C4-2B (cell line): Measurements from ENCODE around the gene SH3RF2.

Experiments used
- H3K27ac ChIP-seq: fragments of 450-650 bp; 2 replicates; pipeline ENCODE4 v1.5.1; 2017
- ZFX ChIP-seq: fragments of 450-650 bp; IDR thresholded peaks from 2 replicates; pipeline ENCODE4 v1.6.1; 2017
- TF ChIP-seq, protein P1 (sequence below): fragments of 450-650 bp; conservative IDR thresholded peaks from 2 replicates; pipeline ENCODE4 v1.5.1; 2017; ENCODE audit warnings: mild to moderate bottlenecking

Gene SH3RF2

DNA sequence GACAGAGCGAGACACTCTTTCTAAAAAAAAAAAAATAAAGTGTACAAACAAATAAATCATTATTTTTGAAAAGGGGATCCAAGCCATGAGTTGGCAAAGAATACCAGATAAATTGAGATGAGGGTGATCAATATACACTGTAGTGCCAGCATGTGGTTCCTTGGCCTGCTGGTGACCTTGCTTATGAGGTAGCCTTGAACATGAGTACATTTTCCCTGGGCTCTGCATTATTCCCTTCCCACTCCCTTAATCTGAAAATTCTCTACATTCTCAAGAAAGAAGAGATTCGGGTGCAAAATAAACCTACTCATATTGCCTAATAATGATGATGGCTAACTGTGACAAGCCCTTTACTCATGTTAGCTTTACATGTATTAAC is 33.3 kb downstream of the SH3RF2 start:
- no peak for TF ChIP-seq ZFX
- TF ChIP-seq, protein P1, sequence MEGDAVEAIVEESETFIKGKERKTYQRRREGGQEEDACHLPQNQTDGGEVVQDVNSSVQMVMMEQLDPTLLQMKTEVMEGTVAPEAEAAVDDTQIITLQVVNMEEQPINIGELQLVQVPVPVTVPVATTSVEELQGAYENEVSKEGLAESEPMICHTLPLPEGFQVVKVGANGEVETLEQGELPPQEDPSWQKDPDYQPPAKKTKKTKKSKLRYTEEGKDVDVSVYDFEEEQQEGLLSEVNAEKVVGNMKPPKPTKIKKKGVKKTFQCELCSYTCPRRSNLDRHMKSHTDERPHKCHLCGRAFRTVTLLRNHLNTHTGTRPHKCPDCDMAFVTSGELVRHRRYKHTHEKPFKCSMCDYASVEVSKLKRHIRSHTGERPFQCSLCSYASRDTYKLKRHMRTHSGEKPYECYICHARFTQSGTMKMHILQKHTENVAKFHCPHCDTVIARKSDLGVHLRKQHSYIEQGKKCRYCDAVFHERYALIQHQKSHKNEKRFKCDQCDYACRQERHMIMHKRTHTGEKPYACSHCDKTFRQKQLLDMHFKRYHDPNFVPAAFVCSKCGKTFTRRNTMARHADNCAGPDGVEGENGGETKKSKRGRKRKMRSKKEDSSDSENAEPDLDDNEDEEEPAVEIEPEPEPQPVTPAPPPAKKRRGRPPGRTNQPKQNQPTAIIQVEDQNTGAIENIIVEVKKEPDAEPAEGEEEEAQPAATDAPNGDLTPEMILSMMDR: no peak

DNA sequence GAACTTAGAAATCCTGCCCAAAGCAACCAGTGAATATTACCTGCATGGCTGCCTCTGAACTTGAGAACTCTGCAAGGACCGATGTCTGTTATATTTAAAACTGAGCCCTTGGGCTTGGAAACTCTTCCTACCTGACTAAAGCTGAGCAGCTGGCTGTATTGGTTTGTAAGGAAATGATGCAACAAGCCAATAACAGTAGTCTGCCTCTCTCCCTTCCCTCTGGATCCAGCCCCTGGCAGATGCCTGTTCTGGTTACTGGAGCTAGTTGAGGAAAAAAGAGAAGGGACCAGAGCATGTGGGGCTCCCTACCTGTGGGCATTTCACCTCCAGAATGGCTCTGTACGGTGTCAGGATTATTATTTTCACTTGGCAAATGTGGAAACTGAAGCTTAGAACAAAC is 34.7 kb downstream of the SH3RF2 start:
- no peak overlapping the region for H3K27ac ChIP-seq
- TF ChIP-seq, protein P1: no peak
- no peak for TF ChIP-seq ZFX

More for the DNA sequence above, 33.3 kb downstream of the SH3RF2 start:
- H3K27ac ChIP-seq: no peak overlapping the region

DNA sequence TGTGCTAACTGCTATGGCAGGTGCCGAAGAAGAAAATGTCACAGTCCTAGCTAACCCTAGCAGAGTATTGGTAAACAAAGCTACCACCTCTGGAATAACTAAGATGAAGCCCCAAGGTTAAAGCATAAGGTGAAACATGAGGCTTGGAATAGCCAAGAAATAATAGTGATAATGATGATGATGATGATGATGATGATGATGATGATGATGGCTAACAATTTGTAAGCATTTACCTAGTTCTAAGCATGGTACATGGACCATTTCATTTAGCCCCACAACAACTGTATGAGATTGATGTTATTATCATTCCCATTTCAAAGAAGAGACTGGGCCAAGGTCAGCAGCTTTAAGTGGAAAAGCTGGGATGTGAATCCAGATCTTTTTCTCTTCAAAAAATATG is 35.3 kb downstream of the SH3RF2 start:
- no peak overlapping the region for H3K27ac ChIP-seq
- no peak for TF ChIP-seq ZFX
- TF ChIP-seq, protein P1: no peak

- TF ChIP-seq, protein P1: no peak
- TF ChIP-seq ZFX: no peak
- no peak overlapping the region for H3K27ac ChIP-seq
These were observed 38.6 kb downstream of the SH3RF2 start for GRCh38 chr5:145975001-145975360.

DNA sequence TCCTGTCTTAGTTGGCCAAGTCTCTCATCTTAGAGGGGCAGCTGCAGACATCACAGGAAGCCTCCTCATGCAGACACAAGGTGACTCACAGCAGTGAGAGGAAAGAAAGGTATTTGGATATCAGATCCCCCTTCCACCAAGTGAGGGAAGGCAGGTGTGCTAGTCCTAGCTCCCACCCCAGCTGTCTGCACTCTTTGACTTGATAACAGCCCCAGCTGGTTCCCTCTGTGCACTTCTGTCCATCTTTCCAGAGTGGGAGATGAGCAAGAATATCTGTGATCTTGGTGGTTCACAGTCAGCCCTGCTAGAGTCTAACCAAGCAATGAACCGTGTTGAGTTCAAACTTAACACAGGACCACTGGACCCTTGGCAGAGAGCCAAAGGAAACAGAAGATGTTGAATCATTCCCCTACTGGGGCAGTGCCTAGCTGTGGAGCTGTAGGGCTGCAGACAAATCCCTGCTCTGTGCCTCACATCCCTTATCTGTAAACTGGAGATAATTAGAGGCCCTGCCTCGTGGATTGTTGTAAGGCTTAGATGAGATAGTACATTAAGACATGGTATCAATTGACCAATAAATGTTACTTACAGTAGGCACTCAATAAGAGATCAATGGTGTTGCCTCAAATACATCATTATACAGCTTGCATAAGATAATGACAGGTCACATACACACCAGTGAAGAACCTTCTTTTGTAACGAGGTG is 39.1 kb downstream of the SH3RF2 start:
- TF ChIP-seq ZFX: no peak
- TF ChIP-seq, protein P1: no peak
- no peak overlapping the region for H3K27ac ChIP-seq

GRCh38 chr5:145976431-145977155 is 40.2 kb downstream of the SH3RF2 start:
- no peak overlapping the region for H3K27ac ChIP-seq
- TF ChIP-seq, protein P1: no peak
- TF ChIP-seq ZFX: no peak

DNA sequence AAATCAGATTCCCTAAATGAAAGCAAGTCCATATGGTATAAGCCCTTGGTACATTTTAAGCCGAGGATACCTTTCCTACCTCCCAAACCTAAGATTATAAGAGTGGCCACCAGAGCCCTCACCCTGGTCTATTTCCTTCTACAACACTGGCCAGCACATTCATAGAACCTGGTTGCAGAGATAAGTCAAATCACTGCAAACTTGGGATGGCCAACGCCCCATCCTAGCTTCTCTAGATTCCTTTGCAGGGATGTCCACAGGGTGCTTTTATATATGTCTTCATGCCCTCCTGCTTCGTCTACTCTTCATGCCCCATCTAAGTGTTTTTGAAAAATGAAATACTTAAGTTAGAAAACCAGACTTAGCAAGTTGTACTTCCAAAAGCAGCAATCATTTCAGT is 41.8 kb downstream of the SH3RF2 start:
- TF ChIP-seq ZFX: no peak
- TF ChIP-seq, protein P1: no peak
- H3K27ac ChIP-seq: no peak overlapping the region
